Stimulated activated CD4-positive, alpha-beta T cell treated with anti-CD3 and anti-CD28 coated beads, Interleukin-4, amount 100 ng/mL, for 48 hours (primary cell): Measurements from ENCODE around the gene RNASE9.
"Not testable (repeated sequence)": the region's sequence is repeated elsewhere in the genome, so short reads cannot be mapped to it uniquely, and the experiment has no call there.

Experiments used
- DNase-seq, 2 donors: peaks; one replicate each; pipeline ENCODE4 v3.0.0-alpha.2; 2020; ENCODE audit warnings: low read depth in 2 of 2

Gene RNASE9

GRCh38 chr14:20516921-20517320 lies 43.9 kb downstream of the RNASE9 start:
- DNase-seq, result no peak

GRCh38 chr14:20515846-20516245 lies 45.0 kb downstream of the RNASE9 start:
- no peak for DNase-seq

GRCh38 chr14:20512177-20512905 lies 48.5 kb downstream of the RNASE9 start:
- no peak for DNase-seq

GRCh38 chr14:20508367-20508766 lies 52.5 kb downstream of the RNASE9 start:
- DNase-seq, result no peak

GRCh38 chr14:20507537-20507936 lies 53.3 kb downstream of the RNASE9 start:
- DNase-seq, result not testable (repeated sequence)

- DNase-seq, result not testable (repeated sequence)
Measured at GRCh38 chr14:20506752-20507151, 54.1 kb downstream of the RNASE9 start.

- DNase-seq, result not testable (repeated sequence)
Measured at GRCh38 chr14:20506276-20506675, 54.6 kb downstream of the RNASE9 start.
